Osteoblast (primary cell): ENCODE measurements around the gene RGS12. TPM values are rescaled to one million over a fixed set of nuclear protein-coding genes. Genes with fewer than 3 reads are reported as not detected.

Source experiments
- DNase-seq: peaks from one replicate; pipeline ENCODE4 v3.0.0; 2011; ENCODE audit warnings: low spot score, mixed read lengths; ENCODE audit not compliant: insufficient read length; ENCODE audit errors: missing footprints
- H2AFZ ChIP-seq: 2 replicates; pipeline ENCODE4 v1.6.0; 2011; ENCODE audit warnings: mild to moderate bottlenecking, low read length
- H3K27ac ChIP-seq: 2 replicates; pipeline ENCODE4 v1.5.1; 2011; ENCODE audit warnings: mild to moderate bottlenecking, low read depth, low read length, moderate library complexity
- H3K27me3 ChIP-seq: 2 replicates; pipeline ENCODE4 v1.6.0; 2012; ENCODE audit warnings: mild to moderate bottlenecking, control low read depth, inconsistent platforms, low read length, moderate library complexity; ENCODE audit not compliant: insufficient read depth
- H3K36me3 ChIP-seq: 2 replicates; pipeline ENCODE4 v1.5.1; 2011; ENCODE audit warnings: mild to moderate bottlenecking, low read length, control low read depth, moderate library complexity; ENCODE audit not compliant: insufficient read depth
- H3K4me1 ChIP-seq: 2 replicates; pipeline ENCODE4 v1.5.1; 2011; ENCODE audit warnings: mild to moderate bottlenecking, low read length, control low read depth, moderate library complexity; ENCODE audit not compliant: insufficient read depth
- H3K4me2 ChIP-seq: 2 replicates; pipeline ENCODE4 v1.6.0; 2011; ENCODE audit warnings: mild to moderate bottlenecking, low read length; ENCODE audit not compliant: insufficient read depth
- H3K4me3 ChIP-seq: fragments of 200-600 bp; sonication (generic); 3 replicates; pipeline ENCODE4 v1.5.1; 2012; ENCODE audit warnings: mild to moderate bottlenecking, low read length, inconsistent platforms; ENCODE audit not compliant: insufficient read depth
- H3K79me2 ChIP-seq: 2 replicates; pipeline ENCODE4 v1.6.0; 2012; ENCODE audit warnings: mild to moderate bottlenecking, low read length, control low read depth, inconsistent platforms; ENCODE audit not compliant: insufficient read depth
- H3K9me3 ChIP-seq: 2 replicates; pipeline ENCODE4 v1.5.1; 2011; ENCODE audit warnings: low read depth, low read length, control low read depth
- H4K20me1 ChIP-seq: 2 replicates; pipeline ENCODE4 v1.6.0; 2012; ENCODE audit warnings: mild to moderate bottlenecking, low read length, control low read depth; ENCODE audit not compliant: insufficient read depth
- CTCF ChIP-seq: IDR thresholded peaks from 2 replicates; pipeline ENCODE4 v1.5.1; 2011; ENCODE audit warnings: mild to moderate bottlenecking, low read depth, low read length, moderate library complexity; ENCODE audit errors: extremely low read depth
- total RNA-seq: library from RNA; depleted of rRNA; stranded (reverse); fragments of >200 nt; gene quantifications from 2 replicates; pipeline ENCODE4 v1.2.3, GENCODE V29; 2012

The RGS12 gene
- total RNA-seq, 1 donor: 61.2 TPM

- no peak for TF ChIP-seq CTCF
- H3K27me3 ChIP-seq: peaks cover 25% of the 10 kb centered on the region
These were observed 7.9 kb upstream of the RGS12 start for GRCh38 chr4:3284734-3285557.

GRCh38 chr4:3285558-3286334 lies 7.1 kb upstream of the RGS12 start:
- Histone ChIP-seq H4K20me1 (no peaks in the 10 kb centered on the region), H3K36me3 (no peaks in the 10 kb centered on the region), H3K27me3 (peaks cover 20% of the 10 kb centered on the region), H3K4me1 (peaks cover 11% of the 10 kb centered on the region), H3K4me2 (peak overlapping the region; percentile 85), H3K27ac (peak overlapping the region; percentile 37), H2AFZ (peak overlapping the region; percentile 84), H3K4me3 (peak overlapping the region; percentile 58), H3K9me3 (no peaks in the 10 kb centered on the region), H3K79me2 (no peaks in the 10 kb centered on the region)
- TF ChIP-seq CTCF: no peak
- DNase-seq: peak; percentile 91

More at GRCh38 chr4:3284734-3285557, 7.9 kb upstream of the RGS12 start:
- Histone ChIP-seq H4K20me1 (no peaks in the 10 kb centered on the region), H2AFZ (no peak overlapping the region), H3K4me2 (no peak overlapping the region), H3K9me3 (no peaks in the 10 kb centered on the region), H3K27ac (no peak overlapping the region), H3K79me2 (no peaks in the 10 kb centered on the region), H3K36me3 (no peaks in the 10 kb centered on the region), H3K4me1 (peaks cover 11% of the 10 kb centered on the region), H3K4me3 (no peak overlapping the region)
- peak; percentile 56 for DNase-seq

- Histone ChIP-seq H3K79me2 (no peaks in the 10 kb centered on the region), H3K27ac (peak overlapping the region; percentile 37), H4K20me1 (no peaks in the 10 kb centered on the region), H3K9me3 (no peaks in the 10 kb centered on the region), H3K36me3 (no peaks in the 10 kb centered on the region), H3K4me1 (peaks cover 15% of the 10 kb centered on the region), H3K4me3 (peak overlapping the region; percentile 58), H3K4me2 (peak overlapping the region; percentile 85), H3K27me3 (peaks cover 20% of the 10 kb centered on the region), H2AFZ (peak overlapping the region; percentile 29)
- DNase-seq: peak; percentile 55
- TF ChIP-seq CTCF: no peak
These were observed 6.3 kb upstream of the RGS12 start for GRCh38 chr4:3286335-3287175.
